HG03442 (cell line): ENCODE results near the gene C20orf96.
A peak's percentile ranks its signal among the peaks of the same experiment; 100 is the strongest.

ENCODE experiments used
- ATAC-seq: cut with Tn5 transposase; IDR thresholded peaks from one replicate; pipeline ENCODE4 v1.9.1; 2021; ENCODE audit warnings: mild to moderate bottlenecking, moderate library complexity; ENCODE audit not compliant: unreplicated experiment

Gene C20orf96

GRCh38 chr20:312866-313265 lies 22.3 kb upstream of the C20orf96 start:
- no peak for ATAC-seq

GRCh38 chr20:312067-312466 lies 21.5 kb upstream of the C20orf96 start:
- ATAC-seq = no peak

- no peak for ATAC-seq
Measured at GRCh38 chr20:311609-312008, 21.1 kb upstream of the C20orf96 start.

- no peak for ATAC-seq
Measured at GRCh38 chr20:310645-311044, 20.1 kb upstream of the C20orf96 start.

GRCh38 chr20:309841-310644 lies 19.5 kb upstream of the C20orf96 start:
- peak; percentile 98 for ATAC-seq

GRCh38 chr20:309306-309840 lies 18.8 kb upstream of the C20orf96 start:
- no peak for ATAC-seq

GRCh38 chr20:308427-309038 lies 18.0 kb upstream of the C20orf96 start:
- no peak for ATAC-seq

- ATAC-seq = no peak
Measured at GRCh38 chr20:305745-306144, 15.2 kb upstream of the C20orf96 start.

GRCh38 chr20:301886-302848 lies 11.6 kb upstream of the C20orf96 start:
- ATAC-seq = no peak

GRCh38 chr20:300345-300990 lies 9.9 kb upstream of the C20orf96 start:
- ATAC-seq = no peak

- ATAC-seq = no peak
Measured at GRCh38 chr20:298776-299391, 8.3 kb upstream of the C20orf96 start.

- ATAC-seq = peak; percentile 18
Measured at GRCh38 chr20:297925-298775, 7.6 kb upstream of the C20orf96 start.

- peak; percentile 75 for ATAC-seq
Measured at GRCh38 chr20:297098-297924, 6.8 kb upstream of the C20orf96 start, which contains the start of gene ZCCHC3. Gene ZCCHC3, plus strand, starts transcription at chr20:297570. Its CDS starts 17 bp downstream, at chr20:297587.

GRCh38 chr20:295804-296203 lies 5.3 kb upstream of the C20orf96 start:
- ATAC-seq = no peak

- ATAC-seq = no peak
Measured at GRCh38 chr20:294602-295001, 4.1 kb upstream of the C20orf96 start.

GRCh38 chr20:289693-290083 lies 862 bp downstream of the C20orf96 start:
- ATAC-seq = no peak

GRCh38 chr20:288956-289692 lies 1.4 kb downstream of the C20orf96 start:
- ATAC-seq = no peak

- ATAC-seq = no peak
Measured at GRCh38 chr20:286508-286907, 4.0 kb downstream of the C20orf96 start.
